HG02870 (cell line): ENCODE measurements around the gene OPCML.

Experiments
- ATAC-seq: cut with Tn5 transposase; IDR thresholded peaks from one replicate; pipeline ENCODE4 v1.9.1; 2021; ENCODE audit warnings: mild to moderate bottlenecking, moderate library complexity; ENCODE audit not compliant: unreplicated experiment

OPCML gene

GRCh38 chr11:132777067-132777975, 755.0 kb downstream of the OPCML start:
- no peak for ATAC-seq

DNA sequence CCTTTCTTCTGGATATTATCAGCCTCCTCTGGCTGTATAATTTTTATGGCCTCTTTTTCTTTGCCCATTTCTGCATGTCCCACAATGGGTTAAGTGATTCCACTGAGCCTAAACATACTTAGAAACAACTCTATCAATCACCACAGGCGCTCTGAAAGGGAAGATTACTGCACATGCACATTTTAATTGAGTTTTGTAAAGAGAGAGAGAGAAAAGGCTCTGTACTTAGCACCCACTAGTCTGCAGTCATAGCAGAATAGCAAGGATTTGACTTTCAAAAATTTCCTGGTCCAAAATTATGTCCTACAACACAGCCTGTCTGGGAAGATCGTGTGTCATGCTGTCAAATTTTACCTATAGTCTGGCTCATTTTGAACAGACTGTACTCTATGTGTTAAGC, 758.5 kb downstream of the OPCML start:
- no peak for ATAC-seq

GRCh38 chr11:132772703-132773545, 759.4 kb downstream of the OPCML start:
- ATAC-seq, result no peak

DNA sequence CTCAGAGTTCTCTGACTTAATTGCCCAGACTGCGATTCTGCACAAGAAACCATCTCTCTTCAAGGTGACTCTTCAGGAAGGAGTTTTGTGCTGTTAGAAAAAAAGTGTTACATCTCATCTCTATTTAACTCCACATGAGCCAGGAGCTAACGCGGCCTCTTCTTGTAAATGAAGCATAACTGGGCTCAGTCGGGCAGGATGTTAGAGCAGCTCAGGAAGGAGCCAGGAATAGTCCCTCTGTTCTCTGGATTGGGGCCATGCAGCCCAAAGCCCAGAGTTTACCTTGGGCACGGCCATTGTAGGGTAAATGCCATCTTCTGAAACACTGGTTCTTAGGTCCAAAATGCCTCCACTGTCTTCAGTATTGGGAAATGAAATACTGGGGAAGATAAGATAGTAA, 760.6 kb downstream of the OPCML start:
- ATAC-seq, result no peak

GRCh38 chr11:132770829-132771530, 761.3 kb downstream of the OPCML start:
- no peak for ATAC-seq

- ATAC-seq, result no peak
Measured at GRCh38 chr11:132763503-132763902, 768.8 kb downstream of the OPCML start.

- no peak for ATAC-seq
Measured at GRCh38 chr11:132755934-132756333, 776.4 kb downstream of the OPCML start.

- no peak for ATAC-seq
Measured at GRCh38 chr11:132751516-132752250, 780.6 kb downstream of the OPCML start.

DNA sequence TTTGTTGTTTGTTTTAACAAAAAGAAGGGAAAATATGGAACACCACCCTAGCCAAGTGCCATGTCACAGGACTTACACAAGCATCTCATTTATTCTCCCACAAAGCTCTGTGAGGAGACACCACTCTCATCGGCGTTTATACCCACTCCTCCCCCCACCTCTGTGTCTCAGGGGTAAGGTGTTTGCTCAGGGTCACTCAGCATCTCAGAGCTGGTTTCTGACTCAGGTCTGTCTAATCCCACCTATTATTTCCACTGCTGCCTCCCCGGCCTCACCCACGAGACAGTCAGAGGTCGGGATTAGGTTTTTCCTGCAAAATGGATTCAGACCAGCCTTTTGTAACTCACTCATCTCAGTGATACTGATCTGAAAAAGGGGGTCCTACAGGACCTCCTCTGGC, 786.0 kb downstream of the OPCML start:
- ATAC-seq, result no peak

- no peak for ATAC-seq
Measured at GRCh38 chr11:132745306-132745705, 787.0 kb downstream of the OPCML start.

DNA sequence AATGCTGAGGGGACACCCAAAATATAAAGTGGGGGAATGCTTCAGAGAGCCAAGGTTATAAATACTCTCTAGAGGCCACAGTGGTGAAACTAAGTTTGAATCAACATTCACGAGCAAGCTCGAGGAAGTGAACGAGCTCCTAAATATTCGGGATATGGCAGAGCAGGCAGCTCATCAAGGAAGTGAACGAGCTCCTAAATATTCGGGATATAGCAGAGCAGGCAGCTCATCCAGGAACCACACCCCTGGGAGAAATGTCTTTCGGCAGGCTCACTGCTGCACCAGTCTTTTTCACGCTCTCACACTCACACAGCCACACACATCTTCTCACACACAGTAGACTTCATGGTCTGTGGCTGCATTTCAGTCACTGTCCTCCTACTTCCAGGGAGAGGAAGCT, 787.5 kb downstream of the OPCML start:
- ATAC-seq, result no peak

- ATAC-seq, result no peak
Measured at GRCh38 chr11:132743601-132744000, 788.7 kb downstream of the OPCML start.

DNA sequence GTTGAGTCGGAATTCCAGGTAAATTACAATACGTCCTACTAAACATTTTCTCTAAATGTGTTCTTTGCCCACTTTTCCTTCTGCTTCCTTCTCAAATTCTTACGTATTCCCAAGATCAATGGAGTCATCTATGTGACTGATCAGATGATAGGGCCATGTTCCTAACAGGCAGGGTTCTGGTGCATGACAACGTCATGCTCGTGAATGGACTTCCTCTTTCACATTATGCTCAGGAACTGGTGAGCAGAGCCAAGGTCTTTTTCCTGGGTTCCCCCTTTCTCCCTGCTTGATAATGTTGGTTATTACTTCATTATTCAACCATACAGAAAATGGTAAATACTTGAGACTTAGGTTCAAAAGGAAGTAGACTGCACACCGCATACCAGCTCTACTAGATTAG, 789.4 kb downstream of the OPCML start:
- ATAC-seq, result no peak

DNA sequence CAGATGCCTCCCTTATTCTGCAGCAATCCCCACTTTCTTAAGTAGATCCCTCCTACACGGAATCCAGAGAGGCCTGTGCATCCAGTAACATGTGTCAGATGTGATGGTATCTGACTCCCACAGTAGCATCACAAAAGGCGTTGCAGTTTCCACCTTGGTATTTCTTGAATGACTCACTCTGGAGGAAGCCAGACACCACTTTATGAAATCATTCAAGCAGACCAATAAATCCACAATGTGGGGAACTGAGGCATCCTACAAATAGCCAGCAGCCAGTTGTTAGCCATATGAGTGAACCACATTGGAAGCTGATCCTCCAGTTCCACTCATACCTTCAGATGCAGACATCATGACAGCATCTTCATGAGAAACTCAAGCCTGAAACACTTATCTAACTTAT, 798.1 kb downstream of the OPCML start:
- ATAC-seq, result no peak

DNA sequence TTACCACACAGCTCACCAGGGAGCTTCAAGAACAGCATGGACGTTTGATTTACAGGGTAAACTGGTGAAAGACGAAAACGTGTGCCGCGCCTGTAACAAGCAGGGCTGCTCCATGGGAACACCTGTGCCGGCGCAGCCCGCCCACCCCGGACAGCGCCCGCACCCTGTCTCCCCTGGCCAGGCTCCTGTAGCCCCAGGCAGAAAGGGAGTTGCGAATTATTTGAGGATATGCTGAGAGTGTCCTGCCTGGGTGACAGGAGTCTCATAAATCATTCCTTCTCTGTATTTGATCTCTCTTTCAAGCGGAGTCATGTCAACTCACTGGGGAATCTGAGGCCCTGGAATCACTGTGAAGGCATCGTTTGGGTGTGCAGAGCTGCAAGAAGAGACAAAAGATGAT, 804.3 kb downstream of the OPCML start:
- ATAC-seq, result no peak

DNA sequence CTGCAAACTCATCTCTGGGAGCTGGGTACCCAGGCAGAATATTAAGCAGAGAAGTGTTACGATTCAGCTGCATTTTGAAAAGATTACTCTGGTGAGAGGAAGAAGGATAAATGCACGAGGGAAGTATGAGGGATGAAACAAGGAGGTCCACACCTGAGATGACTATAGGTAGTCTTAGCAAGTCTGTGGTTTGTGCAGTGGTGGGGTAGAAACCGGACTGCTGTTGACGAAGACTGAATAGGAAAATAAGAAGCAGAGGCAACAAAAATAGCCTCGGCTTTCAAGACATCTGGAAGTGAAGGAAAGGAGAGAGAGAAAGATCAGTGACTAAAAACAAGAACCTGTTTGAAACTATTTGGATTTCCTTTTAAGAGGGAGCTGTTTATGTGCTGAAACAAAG, 810.8 kb downstream of the OPCML start:
- ATAC-seq, result no peak

DNA sequence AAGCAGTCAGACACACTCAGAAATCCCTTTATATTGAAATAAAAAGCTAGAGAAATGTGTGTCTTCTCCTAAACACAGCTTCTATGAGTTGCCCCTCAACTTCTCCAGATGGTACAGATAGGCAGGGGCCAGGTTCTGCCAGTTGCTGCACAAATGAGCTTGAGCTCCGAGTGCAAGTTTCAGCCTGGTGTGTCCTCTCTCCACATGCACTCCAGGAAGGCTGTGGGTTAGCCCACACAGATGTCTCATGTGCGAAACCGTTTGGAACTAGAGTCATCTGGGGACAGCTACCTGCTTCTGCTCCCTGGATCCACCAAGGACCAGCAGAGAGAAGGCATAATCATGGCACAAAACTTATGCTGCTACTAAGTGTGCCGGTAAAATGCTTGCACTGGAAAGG, 812.6 kb downstream of the OPCML start:
- ATAC-seq, result no peak

DNA sequence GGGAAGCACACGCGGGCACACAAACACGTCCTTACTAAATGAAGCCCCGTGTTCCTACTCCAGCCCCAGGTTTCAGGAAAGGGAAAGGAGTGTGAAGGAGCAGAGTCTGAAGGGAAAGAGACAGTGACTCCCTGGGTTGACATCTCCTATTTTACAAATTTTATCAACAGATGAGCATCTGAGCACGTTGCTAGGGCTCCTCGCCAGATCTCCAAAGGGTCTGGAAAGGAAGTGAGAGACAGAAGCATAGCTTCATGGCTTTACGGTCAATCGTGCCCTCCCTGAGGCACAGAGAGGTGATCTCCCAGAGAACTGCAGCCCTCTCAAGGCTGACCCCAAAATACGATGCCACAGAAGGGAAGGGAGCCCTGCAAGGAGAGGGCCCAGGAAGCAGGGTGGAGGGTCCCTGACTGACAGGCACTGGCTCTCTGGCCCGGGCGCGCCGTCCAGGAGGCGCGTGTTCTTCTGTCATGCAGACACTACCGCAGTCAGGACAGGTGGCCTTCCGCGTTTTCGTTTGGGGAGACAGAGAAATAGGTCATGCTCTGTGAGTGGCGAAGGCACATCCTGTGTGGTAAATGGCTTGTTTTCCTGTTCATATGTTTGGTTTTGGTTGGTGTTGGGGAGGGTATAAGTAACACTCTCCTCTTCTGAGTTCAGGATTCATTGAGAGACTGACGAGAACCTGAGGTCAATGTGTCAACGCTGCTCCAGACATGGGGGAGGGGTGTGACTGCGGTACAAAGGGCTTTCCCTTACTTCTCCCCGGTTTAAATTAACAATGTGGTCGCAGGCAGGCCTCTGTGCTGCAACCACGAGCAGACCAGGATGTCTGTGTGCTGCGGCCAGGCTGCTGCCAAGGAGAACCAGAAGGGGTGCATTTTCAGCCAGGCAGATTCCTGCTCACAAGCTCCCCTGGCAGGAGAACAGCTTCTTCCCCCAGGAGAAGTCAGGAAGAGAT, 813.3 kb downstream of the OPCML start:
- no peak for ATAC-seq

GRCh38 chr11:132717824-132718223, 814.5 kb downstream of the OPCML start:
- ATAC-seq, result no peak

- ATAC-seq, result no peak
Measured at GRCh38 chr11:132716037-132716436, 816.3 kb downstream of the OPCML start.
